Retinal pigment epithelial cell (primary cell): Measurements from ENCODE around the gene CD53.
"Not testable (repeated sequence)": the region's sequence is repeated elsewhere in the genome, so short reads cannot be mapped to it uniquely, and the experiment has no call there.

Experiments used
- DNase-seq: peaks from one replicate; pipeline ENCODE4 v3.0.0-alpha.2; 2010; ENCODE audit warnings: low read depth
- H3K4me3 ChIP-seq: 2 replicates; pipeline ENCODE4 v1.5.1; 2011; ENCODE audit warnings: mild to moderate bottlenecking, low read length, control low read depth, moderate library complexity
- TF ChIP-seq, protein P1 (sequence below): conservative IDR thresholded peaks from 2 replicates; pipeline ENCODE4 v1.5.1; 2011; ENCODE audit warnings: low read depth, low read length, control low read depth, inconsistent platforms

Gene CD53

DNA sequence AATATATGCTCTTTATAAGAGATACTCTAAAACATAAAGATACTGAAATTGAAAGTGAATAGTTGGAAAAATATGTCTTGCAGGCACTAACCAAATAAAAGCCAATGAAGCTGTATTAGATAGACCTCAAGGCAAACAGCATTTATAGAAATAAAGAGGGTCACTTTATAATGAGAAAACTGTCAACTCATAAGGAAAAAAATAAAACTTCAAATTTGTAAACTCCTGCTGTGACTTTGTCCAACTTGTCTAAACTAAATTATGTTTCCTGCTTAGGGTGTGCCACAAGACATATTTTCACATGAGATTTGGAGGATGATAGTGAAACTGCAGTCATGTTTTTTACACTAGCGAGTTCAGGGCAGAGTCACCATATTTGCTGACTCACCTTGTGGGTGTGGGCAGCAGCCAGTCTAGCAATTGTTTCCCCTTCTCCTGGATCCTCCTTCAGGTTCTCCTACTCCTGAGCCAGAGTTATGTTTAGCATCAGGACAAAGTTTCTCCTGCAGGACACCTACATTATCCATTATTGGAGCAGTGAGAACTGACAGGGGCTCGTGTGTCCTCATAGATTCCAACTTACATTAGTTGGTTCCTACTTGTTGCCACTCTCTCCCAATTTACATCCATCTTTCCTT is 43.8 kb downstream of the CD53 start:
- TF ChIP-seq, protein P1, sequence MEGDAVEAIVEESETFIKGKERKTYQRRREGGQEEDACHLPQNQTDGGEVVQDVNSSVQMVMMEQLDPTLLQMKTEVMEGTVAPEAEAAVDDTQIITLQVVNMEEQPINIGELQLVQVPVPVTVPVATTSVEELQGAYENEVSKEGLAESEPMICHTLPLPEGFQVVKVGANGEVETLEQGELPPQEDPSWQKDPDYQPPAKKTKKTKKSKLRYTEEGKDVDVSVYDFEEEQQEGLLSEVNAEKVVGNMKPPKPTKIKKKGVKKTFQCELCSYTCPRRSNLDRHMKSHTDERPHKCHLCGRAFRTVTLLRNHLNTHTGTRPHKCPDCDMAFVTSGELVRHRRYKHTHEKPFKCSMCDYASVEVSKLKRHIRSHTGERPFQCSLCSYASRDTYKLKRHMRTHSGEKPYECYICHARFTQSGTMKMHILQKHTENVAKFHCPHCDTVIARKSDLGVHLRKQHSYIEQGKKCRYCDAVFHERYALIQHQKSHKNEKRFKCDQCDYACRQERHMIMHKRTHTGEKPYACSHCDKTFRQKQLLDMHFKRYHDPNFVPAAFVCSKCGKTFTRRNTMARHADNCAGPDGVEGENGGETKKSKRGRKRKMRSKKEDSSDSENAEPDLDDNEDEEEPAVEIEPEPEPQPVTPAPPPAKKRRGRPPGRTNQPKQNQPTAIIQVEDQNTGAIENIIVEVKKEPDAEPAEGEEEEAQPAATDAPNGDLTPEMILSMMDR, result no peak
- no peak for DNase-seq
- no peak overlapping the region for H3K4me3 ChIP-seq

DNA sequence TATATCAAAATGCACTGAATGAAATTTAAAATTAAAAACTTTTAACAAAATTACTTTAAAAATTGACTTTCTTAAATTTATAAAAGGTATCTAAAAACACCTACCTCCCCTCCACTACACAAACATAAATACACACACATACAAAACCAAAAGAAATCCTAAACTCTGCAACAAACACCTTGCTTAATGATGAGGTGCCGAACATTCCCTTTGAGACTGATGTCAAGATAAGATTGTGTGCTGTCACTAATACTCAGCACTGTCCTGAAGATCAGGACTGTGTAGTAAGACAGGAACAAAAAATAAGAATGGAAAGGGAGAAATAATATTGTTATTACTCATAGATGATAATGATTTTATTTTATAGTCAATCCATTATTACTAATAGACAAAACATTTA is 45.1 kb downstream of the CD53 start:
- TF ChIP-seq, protein P1, result no peak
- no peak overlapping the region for H3K4me3 ChIP-seq
- DNase-seq, result no peak

DNA sequence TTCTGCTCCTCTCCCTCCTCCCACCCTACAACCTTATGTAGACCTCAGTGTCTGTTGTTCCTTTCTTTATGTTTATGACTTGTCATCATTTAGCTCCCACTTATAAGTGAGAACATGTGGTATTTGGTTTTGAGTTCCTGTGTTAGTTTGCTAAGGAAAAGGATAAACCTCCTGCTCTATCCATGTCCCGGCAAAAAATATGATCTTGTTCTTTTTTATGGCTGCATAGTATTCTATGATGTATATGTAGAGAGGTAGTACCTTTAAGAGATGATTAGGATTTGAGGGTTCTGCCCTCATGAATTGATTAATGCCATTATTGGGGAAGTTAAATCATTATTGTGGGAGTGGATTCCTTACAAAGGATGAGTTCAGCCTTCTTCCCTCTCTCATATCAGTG is 49.0 kb downstream of the CD53 start:
- DNase-seq, result no peak
- H3K4me3 ChIP-seq, result no peak overlapping the region
- TF ChIP-seq, protein P1, result no peak

DNA sequence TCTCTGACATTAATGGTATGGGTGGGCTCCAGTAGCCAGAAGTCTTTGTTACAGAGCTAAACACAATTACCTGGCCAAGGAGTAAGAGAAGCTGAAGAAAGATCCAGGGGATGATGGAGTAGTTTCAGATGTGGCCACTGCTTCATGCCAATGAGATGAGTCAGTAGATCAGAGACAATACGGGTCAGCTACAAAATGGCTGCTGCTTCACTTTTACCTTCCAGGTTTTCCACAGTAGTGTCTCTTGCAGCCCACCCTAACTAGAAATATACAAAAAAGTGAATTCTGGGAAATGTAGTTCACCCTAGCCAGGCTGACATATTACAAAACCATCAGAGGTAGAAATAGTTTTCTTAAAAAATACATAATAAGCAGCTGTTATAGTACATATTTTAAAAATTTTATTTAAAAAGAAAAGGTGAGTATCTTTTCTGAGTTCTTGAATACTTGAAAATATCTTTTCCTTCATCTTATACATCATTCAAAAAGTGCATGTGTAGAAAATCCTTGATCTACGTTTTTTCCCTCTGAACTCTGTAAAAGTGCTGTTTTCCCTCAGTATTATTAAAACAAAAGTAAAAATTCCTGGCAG is 54.6 kb downstream of the CD53 start:
- TF ChIP-seq, protein P1, result no peak
- no peak overlapping the region for H3K4me3 ChIP-seq
- DNase-seq, result no peak

DNA sequence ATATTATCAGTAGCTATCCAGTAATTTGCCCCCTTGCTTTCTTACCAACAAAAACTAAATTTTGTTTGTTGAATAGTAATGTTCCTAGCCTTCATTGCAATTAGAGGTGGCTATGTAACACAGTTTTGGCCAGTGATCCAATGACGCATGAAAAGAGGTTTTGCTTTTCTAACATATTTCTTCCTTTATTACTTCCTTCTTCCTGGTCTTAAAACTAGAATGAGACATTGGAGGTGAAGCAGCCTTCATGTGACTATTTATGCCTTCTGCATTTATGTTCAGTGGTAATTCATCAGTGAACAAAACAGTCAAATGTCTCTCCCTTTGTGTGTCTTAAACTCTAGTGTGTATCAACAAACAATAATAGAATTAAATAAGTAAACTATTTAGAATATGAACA is 55.2 kb downstream of the CD53 start:
- H3K4me3 ChIP-seq, result no peak overlapping the region
- DNase-seq, result no peak
- TF ChIP-seq, protein P1, result no peak

DNA sequence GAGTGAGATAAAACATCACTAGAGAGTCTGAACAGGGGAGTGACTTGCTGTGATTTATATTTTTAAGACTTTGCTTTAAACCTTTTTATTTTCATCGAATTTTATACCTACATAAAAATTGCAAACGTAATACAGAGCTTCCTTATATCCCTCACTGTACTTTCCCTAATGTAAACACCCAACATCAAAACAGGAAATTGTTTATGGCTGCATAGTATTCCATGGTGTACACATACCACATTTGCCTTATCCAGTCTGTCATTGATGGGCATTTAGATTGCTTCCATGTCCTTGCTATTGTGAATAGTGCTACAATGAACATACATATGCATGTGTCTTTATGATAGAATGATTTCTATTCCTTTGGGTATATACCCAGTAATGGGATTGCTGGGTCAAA is 56.0 kb downstream of the CD53 start:
- TF ChIP-seq, protein P1, result no peak
- no peak for DNase-seq
- H3K4me3 ChIP-seq, result no peak overlapping the region

DNA sequence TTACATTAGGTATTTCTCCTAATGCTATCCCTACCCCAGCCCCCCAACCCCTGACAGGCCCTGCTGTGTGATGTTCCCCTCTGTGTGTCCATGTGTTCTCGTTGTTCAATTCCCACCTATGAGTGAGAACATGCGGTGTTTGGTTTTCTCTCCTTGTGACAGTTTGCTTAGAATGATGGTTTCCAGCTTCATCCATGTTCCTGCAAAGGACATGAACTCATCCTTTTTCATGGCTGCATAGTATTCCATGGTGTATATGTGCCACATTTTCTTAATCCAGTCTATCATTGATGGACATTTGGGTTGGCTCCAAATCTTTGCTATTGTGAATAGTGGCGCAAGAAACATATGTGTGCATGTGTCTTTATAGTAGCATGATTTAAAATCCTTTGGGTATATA is 58.1 kb downstream of the CD53 start:
- not testable (repeated sequence) for H3K4me3 ChIP-seq, DNase-seq

DNA sequence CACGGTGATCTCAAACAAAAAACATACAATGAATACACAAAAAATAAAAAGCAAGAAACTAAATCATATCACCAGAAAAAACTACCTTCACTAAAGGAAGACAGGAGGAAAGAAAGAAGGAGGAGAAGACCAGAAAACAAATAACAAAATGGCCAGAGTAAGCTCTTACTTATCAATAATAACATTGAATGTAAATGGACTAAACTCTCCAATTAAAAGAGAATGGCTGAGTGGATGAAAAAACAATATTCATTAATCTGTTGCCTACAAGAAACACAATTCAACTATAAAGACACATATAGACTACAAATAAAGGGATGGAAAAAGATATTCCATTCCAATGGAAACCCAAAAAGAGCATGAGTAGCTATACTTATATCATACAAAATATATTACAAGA is 63.6 kb downstream of the CD53 start:
- TF ChIP-seq, protein P1, result no peak
- H3K4me3 ChIP-seq, result no peak overlapping the region
- no peak for DNase-seq
